KG1 (cell line): ENCODE results near the gene SEMA6A.

ENCODE experiments used
- DNase-seq: peaks from one replicate; lab custom pipeline; 2025; lab: John Stamatoyannopoulos, UW

The SEMA6A gene

DNA sequence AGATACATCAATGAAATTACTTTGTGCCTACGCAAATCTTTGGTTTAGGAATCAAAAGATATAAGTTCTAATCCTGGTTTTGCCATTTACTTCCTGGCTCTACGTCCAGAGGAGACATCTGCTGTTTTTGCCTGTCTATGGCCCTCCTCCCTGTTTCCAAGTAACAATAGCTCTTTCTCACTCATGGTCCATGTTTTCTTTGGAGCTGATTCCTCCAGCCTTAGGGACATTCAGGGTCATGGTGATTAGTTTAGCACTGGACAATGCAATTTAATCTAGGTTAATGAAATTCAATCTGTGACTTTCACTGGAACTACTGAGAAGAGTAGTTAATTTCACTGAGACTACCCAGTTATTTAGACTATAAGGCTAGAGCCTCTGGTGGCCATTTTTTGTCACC, 170.6 kb downstream of the SEMA6A start:
- no peak for DNase-seq

DNA sequence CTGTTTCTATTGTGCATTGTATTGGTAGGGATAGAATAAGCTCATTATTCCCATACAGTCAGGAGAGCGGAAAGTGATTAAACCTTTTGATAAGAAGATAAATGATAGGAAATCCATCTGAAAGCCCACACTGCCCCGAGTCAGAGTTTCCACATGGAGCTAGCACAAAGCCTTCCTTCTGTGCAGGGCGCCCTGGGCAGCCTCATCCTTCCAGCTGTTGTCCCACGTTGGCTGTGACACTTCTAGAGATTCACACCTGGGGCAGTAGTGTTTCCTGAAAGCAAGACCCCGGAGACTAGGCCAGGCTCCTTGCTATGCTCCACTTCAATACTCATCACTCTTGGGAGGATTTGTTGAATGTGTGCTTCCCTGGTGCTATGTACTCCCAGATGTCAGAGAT, 172.4 kb downstream of the SEMA6A start:
- DNase-seq, result no peak

DNA sequence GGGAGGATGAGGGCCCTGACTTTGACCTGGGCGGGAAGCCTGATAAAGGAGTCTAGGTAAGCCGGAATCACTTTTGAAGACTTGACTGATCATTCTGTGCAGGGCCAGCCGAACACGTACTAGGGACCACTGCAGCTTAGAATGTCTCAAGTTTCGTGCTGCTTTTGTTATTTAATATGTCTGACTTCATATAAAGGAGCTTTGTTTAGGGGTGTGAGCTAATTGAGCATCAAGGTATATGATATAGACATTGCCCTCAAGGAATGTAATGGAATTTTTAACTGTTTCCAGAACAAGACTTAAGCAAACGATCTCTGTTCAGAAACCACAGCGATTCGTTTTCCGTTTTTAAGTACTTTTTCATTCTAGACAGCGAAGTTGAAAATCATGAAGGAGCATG, 173.0 kb downstream of the SEMA6A start:
- DNase-seq, result no peak

DNA sequence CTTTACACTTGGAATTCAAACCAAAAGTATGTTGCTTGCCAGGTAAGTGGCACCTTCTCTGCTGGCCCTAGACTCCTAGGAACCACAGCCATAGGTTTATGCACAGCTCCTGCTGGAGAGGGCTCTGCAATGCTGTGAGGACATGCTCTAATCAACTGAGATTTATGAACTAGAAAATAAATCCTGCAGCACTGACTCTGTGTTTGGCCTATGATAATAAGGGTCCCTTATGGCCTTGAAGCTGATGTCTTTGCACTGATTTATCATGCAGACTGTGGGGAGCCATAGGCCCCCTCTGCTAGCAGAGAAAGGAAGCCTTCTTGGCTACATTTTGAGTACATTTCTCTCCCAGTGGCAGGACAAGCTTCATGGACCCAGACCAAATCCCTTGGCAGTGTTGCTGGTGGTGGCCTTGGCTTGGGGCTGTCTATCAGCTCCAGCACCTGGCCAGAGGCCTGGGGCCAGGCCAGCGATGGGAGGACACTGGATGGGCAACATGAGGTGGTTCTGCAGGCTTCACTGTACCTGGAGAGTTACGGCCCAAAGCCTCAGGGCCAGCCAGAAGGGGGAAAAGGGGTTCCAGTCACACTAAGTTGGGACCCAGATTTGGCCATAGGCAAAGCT, 178.0 kb downstream of the SEMA6A start:
- no peak for DNase-seq

DNA sequence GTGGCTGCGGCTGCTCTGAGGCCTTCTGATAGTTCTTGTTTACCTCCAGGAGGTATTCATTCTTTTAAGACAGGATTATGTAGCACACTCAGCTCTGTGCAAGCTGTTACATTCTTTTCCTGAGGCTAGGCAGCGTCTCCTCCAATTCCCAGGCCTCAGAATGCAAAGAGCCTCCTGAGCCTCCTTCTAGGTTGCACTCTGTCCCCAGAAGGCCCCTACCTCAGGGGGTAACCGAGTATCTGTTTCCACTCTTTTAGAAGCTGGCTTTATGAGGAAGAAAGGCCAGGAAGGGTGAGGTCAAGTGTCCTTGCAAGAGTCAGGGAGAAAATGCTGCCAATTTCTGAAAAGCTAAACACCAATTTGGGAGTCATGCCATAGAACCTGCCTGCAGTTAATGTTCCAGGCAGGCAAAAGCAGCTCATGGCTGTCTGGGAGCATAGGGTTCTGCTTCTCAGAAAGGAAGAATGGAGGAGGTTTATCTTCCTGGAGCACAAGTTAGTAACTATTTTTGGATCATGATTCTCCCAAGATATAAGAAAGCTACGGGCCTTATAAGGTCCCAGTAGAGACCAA, 178.9 kb downstream of the SEMA6A start:
- no peak for DNase-seq

DNA sequence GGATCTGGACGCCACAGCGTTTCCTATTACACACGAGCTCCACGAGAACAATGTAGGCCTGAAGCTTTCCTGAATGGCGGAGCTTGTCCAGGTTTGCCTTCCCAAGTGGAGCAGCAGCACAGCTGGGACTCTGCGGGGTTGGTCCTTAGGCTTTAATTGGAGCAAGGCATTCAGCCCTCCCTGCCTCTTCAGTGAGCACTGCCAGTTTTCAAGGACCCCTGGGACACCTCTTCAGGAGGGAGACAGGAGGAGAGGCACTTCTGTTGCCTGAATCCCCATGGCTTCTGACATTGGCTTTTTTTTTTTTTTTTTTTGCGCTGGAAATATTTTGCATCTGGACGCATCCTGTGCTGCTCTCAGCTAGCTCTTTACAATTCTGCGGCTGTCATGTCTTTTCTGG, 179.4 kb downstream of the SEMA6A start:
- no peak for DNase-seq

DNA sequence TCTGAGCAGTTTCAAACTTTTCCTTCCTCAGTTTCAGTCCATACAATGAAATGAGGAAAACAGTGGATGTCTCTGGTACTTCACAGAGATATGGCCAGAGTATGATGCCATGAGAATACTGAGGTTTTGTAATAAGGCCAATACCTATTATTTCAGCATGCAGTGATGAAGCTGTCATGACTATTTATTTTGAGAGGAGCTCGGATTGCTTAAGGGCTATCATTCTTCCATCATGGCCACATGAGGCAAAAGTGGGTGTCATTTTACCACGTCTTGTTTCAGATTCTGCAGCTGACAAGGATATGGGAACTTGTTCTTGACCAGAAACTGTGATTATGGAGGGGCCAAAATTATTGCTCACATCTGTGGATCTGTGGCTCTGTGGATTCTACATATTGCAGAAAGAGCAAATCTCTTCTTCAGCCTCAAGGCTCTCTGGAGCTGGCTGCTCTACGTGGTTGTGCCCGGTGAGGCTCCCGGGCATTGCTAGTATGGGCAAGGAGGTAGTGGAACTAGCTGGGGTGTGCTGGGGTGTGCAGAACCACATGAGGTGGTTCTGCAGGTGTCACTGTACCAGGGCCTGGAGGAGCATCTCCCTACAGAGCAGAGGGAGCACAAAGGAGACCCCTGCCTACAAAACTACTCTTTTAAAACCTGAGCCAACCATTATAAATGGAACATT, 180.3 kb downstream of the SEMA6A start:
- DNase-seq, result no peak
